AG09319 (cell line): ENCODE results near the gene PKN2.
"Not testable (repeated sequence)": the region's sequence is repeated elsewhere in the genome, so short reads cannot be mapped to it uniquely, and the experiment has no call there.

Source experiments
- DNase-seq: peaks from one replicate; pipeline ENCODE4 v3.0.0-alpha.2; 2010; ENCODE audit warnings: low read depth; ENCODE audit errors: extremely low read depth
- TF ChIP-seq, protein P1 (sequence below): IDR thresholded peaks from 2 replicates; pipeline ENCODE4 v1.5.1; 2011; ENCODE audit warnings: low read depth, mild to moderate bottlenecking, inconsistent platforms, low read length, moderate library complexity

Gene PKN2

DNA sequence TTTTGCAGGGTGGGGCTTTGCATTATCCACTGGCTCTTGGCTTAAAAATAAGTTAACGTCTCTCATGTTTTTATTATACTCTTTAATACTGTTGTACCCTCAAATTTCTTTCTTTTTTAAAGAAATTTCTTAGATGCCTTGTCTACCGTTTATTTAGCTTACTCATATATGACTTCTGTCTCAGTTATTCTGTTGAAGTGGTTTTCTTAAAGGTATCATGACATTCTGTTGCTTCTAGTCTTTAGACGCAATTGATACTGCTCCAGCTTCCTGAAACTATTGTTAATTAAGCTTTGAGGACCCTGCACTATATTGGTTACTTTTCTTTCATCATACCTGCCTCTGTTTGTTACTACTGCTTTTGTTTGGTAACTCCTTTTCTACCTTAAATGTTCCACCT is 11.7 kb downstream of the PKN2 start:
- no peak for DNase-seq
- TF ChIP-seq, protein P1, sequence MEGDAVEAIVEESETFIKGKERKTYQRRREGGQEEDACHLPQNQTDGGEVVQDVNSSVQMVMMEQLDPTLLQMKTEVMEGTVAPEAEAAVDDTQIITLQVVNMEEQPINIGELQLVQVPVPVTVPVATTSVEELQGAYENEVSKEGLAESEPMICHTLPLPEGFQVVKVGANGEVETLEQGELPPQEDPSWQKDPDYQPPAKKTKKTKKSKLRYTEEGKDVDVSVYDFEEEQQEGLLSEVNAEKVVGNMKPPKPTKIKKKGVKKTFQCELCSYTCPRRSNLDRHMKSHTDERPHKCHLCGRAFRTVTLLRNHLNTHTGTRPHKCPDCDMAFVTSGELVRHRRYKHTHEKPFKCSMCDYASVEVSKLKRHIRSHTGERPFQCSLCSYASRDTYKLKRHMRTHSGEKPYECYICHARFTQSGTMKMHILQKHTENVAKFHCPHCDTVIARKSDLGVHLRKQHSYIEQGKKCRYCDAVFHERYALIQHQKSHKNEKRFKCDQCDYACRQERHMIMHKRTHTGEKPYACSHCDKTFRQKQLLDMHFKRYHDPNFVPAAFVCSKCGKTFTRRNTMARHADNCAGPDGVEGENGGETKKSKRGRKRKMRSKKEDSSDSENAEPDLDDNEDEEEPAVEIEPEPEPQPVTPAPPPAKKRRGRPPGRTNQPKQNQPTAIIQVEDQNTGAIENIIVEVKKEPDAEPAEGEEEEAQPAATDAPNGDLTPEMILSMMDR, result no peak

DNA sequence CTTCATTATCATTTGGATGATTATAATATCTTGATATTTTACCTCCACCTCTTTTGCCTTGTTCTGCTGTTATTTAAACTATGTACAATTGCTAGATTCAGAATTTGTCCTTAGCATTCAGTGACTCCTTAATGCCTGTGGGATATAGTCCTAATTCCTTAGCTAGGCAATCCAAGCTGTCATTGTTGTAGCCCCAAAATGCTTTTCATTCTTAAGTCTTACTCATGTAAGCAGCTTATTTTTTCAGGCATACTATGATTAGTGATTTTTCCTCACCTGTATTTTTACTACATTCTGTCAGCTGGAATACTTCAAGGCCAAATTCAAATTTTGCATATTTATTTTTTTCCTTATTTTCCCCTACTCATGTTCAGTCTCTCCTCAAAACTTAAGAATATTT is 13.4 kb downstream of the PKN2 start:
- DNase-seq, result no peak

DNA sequence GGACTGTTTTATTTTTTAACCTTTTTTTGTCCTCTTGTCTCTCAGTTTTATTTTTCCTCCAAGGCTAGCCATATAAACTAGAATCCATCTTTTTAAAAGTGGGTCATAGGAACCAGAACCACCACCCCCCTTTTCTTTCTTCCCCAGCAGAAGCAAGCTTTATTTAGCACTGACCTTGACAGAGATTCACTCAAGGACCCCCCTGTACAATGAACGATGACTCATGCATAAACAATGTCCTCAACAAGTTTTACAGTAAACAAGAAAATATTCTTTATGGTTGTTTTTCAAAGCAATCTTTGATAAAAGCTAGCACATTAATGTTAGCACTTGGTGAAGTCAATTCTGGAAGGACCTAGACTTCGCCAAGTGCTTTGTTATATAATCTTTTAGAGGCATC is 14.1 kb downstream of the PKN2 start:
- TF ChIP-seq, protein P1, result no peak

More for the DNA sequence above, 13.4 kb downstream of the PKN2 start:
- TF ChIP-seq, protein P1, result no peak

DNA sequence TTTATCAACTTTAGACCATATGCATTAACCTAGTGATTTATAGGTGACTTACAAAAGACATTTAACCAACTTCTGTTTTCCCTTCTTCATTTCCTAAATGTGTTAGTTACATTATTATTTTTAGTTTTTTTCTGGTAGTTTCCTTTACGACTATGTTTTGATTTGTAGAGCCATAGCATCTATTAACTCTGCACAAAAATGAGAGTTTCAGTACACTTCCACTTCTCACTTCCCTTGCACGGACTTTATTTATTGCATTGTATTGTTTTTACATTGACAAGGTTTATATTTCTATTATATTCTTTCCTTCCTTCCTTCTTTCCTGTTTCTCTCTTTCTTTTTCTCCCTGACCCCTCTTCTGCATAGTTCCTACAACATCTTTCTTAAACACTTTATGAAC is 14.7 kb downstream of the PKN2 start:
- no peak for DNase-seq
- TF ChIP-seq, protein P1, result no peak

More for the DNA sequence above, 14.1 kb downstream of the PKN2 start:
- DNase-seq, result no peak

DNA sequence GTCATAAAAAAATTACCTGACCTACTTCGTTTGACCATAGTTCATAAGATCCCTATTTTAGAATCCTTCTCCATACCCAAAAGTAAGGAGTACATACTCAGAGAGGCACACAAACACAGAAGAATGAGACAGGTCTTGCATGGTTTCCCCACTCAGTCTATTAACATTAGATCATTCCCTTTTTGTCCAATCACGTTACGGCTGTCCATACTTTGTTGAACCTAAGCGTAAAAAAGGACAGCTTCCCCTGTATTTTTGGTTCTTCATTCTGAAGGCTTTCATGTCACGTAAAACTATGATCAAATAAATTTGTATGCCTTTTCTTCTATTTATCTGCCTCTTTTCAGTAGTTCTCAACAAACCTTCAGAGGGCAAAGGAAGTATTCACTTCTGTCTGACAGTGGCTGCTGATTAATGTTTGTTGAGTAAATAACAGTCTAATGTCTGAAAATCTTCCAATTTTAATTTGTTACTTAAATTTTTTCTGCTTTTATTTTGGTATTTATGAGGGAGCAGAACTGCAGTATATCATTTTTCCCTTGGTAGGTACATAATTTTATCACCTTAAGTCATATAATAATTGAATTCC is 16.4 kb downstream of the PKN2 start:
- DNase-seq, result no peak
- TF ChIP-seq, protein P1, result no peak

DNA sequence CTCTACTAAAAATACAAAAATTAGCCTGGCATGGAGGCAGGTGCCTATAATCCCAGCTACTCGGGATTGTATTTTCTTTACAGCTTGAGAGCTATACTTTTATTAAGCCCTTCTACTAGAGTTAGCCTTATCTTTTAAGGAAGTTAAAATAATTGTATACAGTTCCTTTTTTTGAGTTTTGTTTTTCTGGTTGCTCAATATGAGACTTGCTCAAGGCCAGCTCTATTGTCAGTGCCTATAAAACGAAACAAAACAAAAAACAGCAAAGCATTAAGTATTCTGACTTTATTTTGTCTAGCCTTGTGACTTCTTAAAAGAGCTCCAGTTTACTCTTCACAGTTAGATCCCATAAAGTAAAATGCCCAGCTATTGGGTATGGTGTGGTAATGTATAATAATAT is 17.2 kb downstream of the PKN2 start:
- no peak for DNase-seq
- TF ChIP-seq, protein P1, result no peak

DNA sequence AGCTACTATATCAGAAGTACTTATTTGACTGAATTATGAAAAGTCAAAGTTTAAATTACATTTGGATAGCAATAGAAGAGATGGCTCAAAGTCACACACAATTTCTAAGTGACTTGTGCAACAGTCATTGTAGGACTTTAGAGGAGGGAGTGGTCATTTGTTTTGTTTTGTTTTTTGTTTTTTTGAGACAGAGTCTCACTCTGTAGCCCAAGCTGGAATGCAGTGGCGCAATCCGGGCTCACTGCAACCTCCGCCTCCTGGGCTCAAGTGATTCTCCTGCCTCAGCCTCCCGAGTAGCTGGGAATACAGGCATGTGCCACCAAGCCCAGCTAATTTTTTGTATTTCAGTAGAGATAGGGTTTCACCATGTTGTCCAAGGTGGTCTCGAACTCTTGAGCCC is 17.7 kb downstream of the PKN2 start:
- not testable (repeated sequence) for DNase-seq

DNA sequence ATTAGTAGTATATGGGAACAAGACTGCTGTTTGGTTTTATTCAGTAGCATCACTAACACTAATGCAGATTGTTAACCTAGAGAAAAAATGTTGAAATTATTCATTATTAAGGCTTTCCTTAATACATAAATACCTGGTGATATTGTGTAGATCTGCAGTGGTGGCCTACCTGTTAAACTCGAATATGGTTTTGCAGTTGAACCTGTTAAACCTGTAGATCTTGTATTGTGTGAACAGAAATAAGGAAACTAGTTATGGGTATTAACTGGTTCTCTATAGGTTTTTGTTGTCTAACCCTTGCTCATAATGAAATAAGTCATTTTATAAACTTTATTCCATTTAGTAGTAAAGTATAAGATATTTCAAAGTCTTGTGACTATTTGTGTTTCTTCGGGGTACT is 23.9 kb downstream of the PKN2 start:
- TF ChIP-seq, protein P1, result no peak
- no peak for DNase-seq

DNA sequence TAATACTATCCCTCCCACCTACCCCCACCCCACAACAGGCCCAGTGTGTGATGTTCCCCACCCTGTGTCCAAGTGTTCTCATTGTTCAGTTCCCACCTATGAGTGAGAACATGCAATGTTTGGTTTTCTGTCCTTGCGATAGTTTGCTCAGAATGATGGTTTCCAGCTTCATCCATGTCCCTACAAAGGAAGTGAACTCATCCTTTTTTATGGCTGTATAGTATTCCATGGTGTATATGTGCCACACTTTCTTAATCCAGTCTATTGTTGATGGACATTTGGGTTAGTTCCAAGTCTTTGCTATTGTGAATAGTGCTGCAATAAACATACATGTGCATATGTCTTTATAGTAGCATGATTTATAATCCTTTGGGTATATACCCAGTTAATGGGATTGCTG is 28.8 kb downstream of the PKN2 start:
- DNase-seq, result not testable (repeated sequence)

DNA sequence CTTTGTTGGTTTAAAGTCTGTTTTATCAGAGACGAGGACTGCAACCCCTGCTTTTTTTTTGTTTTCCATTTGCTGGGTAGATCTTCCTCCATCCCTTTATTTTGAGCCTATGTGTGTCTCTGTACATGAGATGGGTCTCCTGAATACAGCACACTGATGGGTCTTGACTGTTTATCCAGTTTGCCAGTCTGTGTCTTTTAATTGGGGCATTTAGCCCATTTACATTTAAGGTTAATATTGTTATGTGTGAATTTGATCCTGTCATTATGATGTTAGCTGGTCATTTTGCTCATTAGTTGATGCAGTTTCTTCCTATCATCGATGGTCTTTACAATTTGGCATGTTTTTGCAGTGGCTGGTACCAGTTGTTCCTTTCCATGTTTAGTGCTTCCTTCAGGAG is 32.5 kb downstream of the PKN2 start:
- not testable (repeated sequence) for DNase-seq
